ENCODE results near the gene PELI2.

- TF ChIP-seq CTCF (IDR thresholded peaks at IDR 0.05) (no peak), EZH2 (IDR thresholded peaks at IDR 0.05) (no peak)
These were observed 27.1 kb downstream of the PELI2 start for GRCh38 chr14:56145181-56145769.

Data from neural progenitor cell (in vitro differentiated cells).